Stimulated activated CD8-positive, alpha-beta memory T cell treated with anti-CD3 and anti-CD28 coated beads, Interleukin-2, amount 100 ng/mL, for 48 hours (primary cell): ENCODE data around the gene ARL4A.
"Not testable (repeated sequence)": the region's sequence is repeated elsewhere in the genome, so short reads cannot be mapped to it uniquely, and the experiment has no call there.

ENCODE experiments used
- DNase-seq, 2 donors: peaks; one replicate each; pipeline ENCODE4 v3.0.0-alpha.2; 2020; ENCODE audit warnings: low read depth in 2 of 2

The ARL4A gene

DNA sequence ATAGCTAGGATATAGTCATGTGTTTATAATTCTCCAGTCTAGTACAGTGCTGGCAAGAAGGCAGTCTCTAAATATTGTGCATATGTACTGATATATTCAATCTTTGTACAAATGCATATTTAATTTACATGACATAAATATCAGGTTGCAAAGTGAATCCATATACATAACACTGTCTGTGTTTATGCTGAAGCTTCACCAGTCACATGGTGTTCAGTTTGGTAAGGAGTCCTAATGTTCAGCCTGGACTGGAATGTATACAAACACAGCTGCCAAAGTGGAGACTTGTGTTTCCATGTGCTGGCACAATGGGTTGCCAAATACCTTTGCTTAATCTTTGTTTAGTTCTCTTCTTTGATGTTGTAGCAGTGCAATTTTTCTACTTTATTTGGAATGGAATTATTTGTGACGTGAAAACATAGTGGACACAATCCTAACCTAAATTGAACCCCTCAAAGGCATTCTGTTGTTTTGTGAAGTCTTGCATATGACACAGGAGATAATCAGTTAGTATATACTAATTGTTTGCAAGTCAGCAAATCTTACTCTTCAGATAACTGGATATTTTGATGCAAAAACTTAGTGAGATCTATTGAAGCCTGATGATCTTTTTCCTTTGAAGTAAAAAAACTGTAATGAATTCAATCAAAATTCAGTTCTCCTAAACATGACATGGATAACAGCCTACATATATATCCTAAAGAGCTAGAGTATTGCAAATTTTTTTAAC lies 17.3 kb upstream of the ARL4A start:
- DNase-seq, result no peak

- no peak for DNase-seq
These were observed 16.5 kb upstream of the ARL4A start for GRCh38 chr7:12670743-12671520.

- not testable (repeated sequence) for DNase-seq
These were observed 14.0 kb upstream of the ARL4A start for GRCh38 chr7:12673436-12673835.

GRCh38 chr7:12674053-12674452 lies 13.4 kb upstream of the ARL4A start:
- no peak for DNase-seq

DNA sequence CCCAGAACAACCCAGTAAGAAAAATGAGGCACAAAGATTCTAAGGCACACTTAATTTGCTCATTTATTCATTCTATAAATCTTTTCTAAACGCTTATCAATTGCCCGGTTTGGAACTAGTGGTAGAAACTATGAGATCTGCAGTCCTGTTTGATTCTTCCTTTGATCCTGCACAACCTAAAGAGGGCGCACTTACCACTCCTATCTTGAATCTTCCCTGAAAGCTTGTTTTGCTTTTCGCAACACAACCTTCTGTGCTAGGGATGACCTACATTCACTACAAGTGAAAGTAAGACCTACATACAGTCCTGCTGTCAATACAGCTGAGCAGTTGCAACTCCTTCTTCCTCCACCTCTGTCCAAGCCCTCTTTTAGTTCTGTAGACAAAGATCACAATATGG lies 12.6 kb upstream of the ARL4A start:
- DNase-seq, result no peak

DNA sequence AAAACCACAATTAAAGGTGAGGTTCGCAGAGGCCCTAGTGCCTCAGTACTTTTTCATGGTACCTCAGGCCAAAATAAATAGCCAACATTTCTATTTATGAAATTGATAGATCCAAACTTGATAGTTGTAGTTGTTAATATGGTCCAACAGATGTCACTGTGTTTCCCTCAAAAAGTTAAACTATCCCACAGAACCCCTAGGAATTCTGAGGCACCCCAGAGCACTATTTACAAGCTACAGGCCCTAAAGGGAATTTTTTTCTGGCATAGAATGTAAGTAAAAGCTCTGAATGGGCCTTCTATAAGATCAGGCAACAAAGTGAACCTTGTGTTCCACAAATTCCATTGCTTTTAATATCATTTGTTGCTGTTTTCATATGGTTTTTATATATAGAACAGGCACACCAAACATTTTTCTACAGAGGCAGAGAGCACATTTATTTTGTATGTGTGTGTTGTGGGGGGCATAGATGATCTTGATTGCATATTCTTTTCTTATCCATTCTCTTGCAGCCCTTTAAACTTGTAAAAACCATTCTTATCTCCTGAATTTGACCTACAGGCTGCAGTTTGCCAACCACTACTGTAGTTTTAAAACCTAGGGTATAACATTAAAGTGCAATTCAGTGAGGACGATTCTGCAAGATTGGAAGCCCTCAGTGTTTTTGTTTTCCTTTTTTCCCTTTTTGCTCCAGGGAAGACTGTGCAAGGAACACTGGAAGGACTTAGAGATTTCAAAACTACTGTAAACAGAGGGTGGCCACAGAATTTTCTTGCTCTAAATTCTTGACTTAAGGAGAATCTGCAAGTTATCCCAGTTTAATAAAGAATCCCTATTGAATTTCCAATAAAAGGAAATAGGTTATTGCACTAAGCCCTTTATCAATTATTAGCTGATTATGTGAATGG lies 3.5 kb upstream of the ARL4A start:
- DNase-seq, result no peak

- DNase-seq, result no peak
These were observed 2.7 kb upstream of the ARL4A start for GRCh38 chr7:12684733-12685132.

DNA sequence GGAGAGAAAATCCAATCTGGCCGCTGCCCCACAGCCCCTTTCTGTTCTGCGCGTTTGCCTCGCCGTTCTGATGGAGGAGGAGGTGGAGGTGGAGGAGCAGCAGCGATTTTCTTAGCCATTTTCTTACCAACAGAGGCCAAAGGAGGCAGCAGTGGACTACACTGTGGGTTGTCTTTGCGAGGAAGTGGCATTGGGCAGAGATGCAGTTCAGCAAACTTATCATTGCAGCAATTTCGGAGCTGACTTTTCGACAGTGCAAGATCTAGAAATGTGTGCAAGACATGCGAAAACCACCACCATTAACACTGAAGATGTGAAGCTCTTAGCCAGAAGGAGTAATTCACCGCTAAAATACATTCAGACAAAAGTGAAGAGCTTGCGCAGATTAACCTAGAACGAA lies 1.9 kb upstream of the ARL4A start:
- DNase-seq, result no peak

DNA sequence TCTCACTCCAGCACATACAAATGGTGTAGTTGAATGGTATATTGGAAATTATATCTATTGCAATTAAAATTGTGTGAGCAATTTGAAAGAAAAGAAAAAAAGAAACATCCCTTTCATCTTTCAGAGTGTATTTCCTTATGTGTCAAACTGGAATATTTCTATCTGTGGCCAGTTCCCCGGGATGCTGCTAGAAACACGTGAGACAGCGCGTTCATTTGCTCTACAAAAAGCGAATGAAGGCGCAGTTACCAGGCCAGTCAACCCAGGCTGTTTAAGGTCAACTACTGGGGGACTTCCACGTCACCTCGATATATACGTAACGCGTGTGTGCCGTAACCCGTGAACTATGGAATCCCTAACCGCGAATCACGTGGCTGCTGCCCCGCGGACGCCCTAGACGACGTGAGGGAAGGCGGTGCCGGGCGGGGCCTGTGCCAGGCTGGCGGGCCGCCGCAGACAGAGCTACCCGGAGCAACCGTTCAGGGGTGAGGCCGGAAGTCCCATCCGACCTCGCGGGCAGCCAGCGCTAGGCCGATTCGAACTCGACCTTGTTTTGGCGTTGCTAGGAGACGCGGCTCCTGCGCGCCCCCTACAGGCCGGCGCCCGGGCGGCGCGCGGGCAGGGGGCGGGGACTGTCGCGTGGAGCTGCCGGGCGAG lies 1.1 kb upstream of the ARL4A start:
- peak; percentile 89 to 90 for DNase-seq

GRCh38 chr7:12687718-12688171 lies 312 bp downstream of the ARL4A start:
- no peak for DNase-seq

GRCh38 chr7:12688485-12689170 lies 1.2 kb downstream of the ARL4A start:
- not testable (repeated sequence) for DNase-seq

DNA sequence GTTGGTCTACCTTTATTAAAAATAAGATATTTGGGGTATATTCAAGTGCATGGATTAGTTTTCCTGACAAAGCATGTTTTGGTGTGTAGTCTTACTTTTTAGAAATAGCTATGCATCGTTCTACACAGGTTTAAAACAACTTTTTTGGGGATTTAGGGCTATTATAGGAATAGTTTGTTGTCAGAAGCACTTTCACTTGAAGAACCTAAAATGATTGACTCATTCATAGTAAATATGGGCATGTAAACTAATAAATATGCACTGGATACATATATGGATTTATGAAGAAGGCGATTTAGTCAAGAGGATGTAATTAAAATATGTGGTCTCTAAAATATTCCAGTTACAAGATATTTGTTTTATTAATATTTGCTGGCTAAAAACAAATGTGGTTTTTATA lies 2.0 kb downstream of the ARL4A start:
- DNase-seq, result no peak

DNA sequence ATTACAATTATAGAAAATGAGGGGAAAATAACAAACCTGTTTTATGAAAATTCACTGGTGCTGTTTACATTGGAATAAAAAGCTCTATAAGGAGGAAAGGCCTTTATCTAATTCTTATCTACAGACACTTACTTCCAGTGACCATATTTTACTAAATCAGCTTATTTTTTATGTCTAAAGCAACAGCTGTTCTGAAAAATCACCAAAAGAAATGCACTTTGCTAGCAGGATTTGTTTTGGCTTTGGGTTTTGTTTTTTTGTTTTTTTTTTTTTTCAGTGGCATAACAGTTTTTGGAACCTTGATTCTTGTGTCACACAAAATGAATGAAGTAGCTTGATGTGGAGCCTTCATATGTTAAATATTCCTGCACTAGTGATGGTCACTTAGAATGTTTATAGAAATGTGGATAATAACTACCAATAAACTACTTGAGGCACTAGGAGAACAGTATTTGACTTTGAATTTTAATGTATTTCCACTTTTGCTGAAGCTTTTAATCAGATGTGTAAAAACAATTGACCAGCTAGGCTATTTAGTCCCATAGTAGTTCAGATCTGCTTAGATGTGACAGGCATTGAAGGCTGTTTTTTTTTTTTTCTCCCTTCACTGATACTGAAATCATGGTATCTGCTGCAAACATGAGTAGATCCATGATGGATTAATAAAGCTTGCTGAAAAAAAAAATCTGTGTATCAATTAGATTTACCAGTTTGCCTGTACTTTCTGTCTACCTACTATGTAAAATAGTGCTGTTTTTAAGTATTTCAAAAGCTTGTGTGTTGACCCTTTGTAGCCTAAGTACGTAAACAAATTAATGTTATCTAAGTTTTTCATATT lies 2.8 kb downstream of the ARL4A start:
- DNase-seq, result no peak

DNA sequence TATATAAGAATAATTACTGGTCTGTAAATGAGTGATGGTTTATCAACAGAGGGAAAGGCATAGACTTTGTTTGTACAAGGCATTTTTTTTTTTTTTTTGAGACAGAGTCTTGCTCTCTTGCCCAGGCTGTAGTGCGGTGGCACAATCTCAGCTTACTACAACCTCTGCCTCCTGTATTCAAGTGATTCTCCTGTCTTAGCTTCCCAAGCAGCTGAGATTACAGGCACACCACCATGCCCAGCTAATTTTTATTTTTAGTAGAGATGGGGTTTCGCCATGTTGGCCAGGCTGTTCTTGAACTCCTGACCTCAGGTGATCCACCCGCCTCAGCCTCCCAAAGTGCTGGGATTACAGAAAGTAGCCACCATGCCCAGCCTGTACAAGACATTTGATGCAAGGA lies 4.0 kb downstream of the ARL4A start:
- not testable (repeated sequence) for DNase-seq

DNA sequence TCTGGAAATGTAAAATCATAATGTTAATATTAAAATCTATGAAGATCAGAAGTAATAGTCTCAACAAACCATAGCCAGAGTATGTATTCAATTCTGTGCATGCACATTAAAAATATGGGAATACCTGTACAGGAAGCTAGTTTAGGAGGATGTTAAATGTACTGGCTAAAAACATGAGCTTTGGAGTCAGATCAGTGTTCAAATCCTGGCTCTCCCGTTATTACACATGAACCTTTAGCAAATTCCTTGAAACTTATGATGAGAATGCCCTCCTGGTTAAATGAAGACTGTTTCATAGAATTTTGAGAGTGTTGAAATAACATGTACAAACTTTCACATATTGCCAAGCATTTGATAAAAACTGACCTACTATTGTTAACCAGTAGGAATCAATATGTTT lies 4.6 kb downstream of the ARL4A start:
- DNase-seq, result no peak

GRCh38 chr7:12692479-12693259 lies 5.2 kb downstream of the ARL4A start:
- no peak for DNase-seq

GRCh38 chr7:12694817-12695216 lies 7.4 kb downstream of the ARL4A start:
- no peak for DNase-seq

DNA sequence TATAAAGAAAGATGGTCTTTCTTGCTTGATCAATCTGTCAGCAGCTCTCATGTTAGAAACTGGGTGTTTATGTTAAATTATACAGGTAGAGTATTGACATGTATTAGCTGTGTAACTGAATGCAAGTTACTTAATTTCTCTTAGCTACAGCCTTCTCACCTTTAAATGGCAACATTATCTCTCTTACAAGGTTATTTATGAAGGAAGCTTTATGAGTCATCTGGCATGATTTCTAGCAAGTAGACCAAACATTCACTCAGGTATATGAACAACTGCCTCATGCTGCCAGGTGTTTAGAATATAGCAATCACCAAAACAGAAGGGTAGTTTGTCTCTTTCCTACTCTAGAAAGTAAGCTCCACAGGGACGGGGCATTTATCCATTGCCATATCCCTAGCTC lies 8.5 kb downstream of the ARL4A start:
- DNase-seq, result no peak

GRCh38 chr7:12699299-12699698 lies 11.9 kb downstream of the ARL4A start:
- no peak for DNase-seq
